Stimulated activated CD4-positive, alpha-beta T cell treated with anti-CD3 and anti-CD28 coated beads, Interleukin-2, amount 100 ng/mL, for 4 hours (primary cell): Measurements from ENCODE around the gene HPDL.
A peak's percentile ranks its signal among the peaks of the same experiment; 100 is the strongest.
"Not testable (repeated sequence)": the region's sequence is repeated elsewhere in the genome, so short reads cannot be mapped to it uniquely, and the experiment has no call there.

Experiments used
- DNase-seq: peaks from one replicate; pipeline ENCODE4 v3.0.0-alpha.2; 2020; ENCODE audit warnings: low read depth

The HPDL gene

DNA sequence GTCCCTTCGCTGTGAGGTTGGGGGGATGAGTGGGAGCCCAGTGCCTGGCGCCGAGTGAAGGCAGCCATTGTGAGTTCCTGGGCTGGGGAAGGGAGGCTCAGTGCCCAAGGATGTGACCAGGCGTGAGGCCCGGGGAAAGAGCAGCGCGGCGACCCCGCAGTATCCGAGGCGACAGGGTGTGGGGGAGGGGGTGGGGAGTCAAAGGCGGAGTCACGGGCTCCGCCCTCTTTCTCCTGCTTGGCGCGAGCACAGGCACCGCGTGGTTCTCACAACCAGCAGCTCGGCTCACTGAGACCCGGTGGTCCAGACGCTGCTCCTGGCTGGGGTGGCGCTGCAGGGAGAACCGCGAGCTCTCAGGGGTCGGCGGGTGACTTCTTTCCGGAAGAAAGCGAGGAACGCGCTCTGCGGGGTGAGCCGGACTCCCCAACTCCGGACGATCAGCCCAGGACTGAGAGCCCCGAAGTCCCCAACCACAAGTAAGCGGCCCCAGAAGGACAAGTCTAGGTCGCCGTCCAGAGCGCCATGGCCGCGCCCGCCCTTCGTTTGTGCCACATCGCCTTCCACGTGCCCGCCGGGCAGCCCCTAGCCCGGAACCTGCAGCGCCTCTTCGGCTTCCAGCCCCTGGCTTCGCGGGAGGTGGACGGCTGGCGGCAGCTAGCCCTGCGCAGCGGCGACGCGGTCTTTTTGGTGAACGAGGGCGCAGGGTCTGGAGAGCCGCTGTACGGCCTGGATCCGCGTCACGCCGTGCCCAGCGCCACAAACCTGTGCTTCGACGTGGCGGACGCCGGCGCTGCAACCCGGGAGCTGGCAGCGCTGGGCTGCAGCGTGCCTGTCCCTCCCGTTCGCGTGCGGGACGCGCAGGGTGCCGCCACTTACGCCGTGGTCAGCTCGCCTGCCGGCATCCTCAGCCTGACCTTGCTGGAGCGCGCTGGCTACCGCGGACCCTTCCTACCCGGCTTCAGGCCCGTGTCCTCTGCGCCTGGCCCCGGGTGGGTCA is at the start of gene HPDL:
Gene HPDL, plus strand, starts transcription at position 269 of the 997 bp plus-strand sequence. Its CDS starts 254 bp downstream, at position 523.
- DNase-seq = peak; percentile 69

DNA sequence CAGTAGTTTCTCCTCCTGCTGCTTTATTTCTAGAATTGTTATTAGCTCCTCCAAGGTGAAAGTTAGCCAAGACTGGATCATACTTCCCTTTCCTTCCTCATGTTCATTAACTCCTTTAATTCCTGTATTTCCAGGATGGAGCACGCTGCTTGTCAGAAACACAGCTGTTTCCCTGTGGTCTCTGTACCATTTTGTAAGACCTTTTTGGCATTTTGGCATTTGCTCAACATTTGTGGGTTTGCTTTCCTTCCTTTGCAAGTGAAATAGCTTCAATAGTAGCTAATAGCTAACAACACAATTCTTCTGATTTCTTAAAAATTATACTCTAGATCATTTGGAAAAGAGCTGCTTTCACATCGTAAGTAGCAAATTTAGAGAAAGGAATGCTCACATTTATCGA is 44.3 kb upstream of the HPDL start:
- no peak for DNase-seq

DNA sequence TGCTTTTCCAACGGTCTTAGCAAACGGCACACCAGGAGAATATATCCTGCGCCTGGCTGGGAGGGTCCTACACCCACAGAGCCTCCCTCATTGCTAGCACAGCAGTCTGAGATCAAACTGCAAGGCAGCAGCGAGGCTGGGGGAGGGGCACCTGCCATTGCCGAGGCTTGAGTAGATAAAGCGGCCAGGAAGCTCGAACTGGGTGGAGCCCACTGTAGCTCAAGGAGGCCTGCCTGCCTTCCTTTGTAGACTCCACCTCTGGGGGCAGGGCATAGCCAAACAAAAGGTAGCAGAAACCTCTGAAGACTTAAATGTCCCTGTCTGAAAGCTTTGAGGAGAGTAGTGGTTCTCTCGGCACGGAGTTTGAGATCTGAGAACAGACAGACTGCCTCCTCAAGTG is 41.8 kb upstream of the HPDL start:
- not testable (repeated sequence) for DNase-seq

DNA sequence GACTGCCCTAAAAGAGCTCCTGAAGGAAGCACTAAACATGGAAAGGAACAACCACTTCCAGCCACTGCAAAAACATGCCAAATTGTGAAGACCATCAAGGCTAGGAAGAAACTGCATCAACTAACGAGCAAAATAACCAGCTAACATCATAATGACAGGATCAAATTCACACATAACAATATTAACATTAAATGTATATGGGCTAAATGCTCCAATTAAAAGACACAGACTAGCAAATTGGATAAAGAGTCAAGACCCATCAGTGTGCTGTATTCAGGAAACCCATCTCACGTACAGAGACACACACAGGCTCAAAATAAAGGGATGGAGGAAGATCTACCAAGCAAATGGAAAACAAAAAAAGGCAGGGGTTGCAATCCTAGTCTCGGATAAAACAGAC is 40.2 kb upstream of the HPDL start:
- not testable (repeated sequence) for DNase-seq

DNA sequence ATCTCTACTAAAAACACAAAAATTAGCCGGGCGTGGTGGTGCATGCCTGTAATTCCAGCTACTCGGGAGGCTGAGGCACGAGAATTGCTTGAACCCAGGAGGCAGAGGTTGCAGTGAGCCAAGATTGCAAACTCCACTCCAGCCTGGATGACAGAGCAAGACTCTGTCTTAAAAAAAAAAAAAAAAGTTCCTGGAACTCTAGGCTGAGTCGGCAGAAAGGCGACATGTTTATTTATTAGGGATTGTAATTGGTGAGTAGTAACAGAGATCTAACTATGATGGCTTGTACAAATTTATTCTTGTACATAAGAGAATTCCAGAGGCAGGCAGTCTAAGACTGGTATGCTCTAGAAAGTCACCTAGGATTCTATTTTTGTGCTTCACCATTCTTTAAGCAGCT is 35.7 kb upstream of the HPDL start:
- DNase-seq = not testable (repeated sequence)

DNA sequence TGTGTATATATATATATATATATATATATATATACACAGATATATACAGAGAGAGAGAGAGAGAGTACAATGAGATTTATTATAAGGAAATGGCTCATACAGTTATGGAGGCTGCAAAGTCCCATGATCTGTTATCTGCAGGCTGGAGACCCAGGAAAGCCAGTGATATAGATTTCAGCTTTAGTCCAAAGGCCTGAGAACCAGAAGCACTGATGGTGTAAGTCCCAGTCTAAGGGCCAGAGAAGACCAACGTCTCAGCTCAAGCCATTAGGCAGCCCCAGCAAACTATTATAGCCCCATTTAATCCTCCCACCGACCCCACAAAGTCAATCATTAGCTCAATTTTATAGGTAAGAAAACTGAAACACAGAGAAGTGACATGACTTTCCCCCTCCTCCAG is 35.0 kb upstream of the HPDL start:
- DNase-seq = no peak

DNA sequence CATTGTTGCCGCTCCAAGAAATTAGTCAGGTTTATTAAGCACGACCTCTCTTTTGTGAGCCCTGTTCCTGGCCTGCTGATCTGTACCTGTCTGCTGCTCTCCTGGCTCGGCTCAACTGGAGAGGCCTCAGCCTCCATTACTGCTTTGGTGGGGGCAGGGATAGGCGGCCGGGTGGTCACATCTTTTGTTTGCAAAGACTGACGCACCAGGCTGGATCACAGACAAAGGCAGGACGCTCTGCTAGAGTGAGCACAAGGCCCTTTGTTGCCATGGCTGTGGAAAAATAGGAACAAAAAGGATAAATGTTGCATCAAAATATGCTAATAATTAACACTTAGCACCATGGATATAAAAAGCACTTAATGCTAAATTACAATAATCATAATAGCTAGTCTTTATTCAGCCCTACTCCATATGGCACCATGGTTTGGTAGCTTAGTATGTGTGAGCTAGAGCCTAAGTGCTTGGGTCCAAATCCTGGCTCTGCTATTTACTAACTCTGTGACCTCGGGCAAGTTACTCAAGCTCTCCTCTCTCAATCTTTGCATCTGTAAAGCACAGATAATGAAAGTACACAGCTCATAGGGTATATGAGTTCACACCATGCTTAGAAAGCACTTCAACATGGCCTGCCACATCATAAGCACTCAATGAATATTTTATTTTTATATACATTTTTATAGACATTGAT is 28.9 kb upstream of the HPDL start:
- DNase-seq = no peak

DNA sequence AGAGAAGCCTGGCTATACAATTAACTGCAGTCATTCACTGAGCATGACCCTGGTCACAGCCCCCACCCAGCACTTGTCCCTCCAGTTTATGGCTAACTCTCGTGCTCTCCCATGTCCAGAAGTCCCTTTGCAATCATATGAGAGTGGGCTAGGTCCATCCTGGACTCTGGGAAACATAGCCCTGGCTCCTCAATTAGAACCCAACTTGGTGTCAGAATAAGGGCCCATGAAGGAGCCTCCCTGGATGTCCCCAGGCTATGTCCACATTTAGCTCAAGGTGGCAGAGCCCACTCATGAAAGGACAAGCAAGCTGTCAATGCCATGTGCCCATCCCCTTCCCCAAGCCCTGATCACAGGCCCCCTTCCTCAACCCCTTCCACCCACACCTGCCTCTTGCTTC is 27.4 kb upstream of the HPDL start:
- DNase-seq = no peak

DNA sequence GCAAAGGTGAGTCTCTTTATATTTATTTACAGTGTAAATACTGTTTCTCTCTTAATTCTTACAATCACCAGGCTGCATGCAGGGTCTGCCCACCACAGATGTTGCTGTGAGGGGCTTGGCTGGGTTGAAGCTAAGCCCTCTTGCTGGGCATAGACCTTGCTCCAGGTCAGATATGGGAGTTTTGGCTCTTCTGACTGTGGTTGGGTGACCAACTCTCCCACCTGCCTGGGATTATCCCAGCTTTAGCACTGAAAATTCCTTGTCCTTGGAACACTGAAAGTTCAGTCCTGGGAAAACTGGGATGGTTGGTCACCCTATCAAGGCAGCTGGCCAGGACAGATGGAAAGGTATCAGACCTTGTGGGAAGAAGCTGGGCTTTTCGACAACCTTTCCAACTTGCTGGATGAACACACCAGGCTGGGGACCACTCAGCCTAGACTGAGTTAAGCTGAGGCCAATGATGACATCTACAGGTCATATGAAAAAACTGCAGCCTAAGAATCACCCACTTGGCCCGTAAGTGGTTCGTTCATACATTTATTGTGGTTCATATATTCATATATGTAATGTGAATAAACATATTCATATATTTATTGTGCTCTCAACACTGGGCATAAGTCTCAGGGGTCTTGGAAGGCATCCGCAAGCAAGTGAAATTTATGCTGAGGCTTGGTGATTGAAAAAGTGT is 26.6 kb upstream of the HPDL start:
- peak; percentile 27 for DNase-seq

DNA sequence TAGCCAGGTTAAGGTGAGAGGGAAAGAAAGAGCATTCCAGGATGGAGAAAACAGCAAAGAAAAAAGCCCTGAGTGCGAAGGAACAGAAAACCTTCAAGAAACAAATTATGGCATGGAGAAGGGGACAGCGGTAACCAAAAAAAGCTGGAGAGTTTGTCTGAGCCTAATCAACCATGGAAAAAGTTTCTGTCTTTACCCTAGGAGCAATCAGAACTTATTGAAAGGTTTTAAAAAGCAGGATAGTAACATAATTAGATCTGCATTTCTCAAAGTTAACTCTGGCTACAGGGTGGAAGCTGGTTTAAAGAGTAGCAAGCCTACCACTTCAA is 26.1 kb upstream of the HPDL start:
- DNase-seq = no peak

DNA sequence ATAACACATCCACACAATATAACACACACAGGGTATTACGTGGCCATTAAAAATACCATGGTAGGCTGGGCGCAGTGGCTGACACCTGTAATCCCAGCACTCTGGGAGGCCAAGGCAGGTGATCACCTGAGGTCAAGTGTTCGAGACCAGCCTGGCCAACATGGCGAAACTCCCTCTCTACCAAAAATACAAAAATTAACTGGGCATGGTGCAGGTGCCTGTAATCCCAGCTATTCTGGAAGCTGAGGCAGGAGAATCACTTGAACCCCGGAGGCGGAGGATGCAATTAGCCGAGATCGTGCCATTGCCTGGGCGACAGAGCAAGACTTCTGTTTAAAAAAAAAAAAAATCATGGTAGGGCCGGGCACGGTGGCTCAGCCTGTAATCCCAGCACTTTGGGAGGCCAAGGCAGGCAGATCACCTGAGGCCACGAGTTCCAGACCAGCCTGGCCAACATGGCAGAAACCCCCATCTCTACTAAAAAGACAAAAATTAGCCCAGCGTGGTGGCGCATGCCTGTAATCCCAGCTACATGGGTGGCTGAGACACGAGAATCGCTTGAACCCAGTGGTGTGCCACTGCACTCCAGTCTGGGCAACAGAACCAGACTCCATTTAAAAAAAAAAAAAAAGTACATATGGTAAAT is 24.1 kb upstream of the HPDL start:
- DNase-seq = no peak

DNA sequence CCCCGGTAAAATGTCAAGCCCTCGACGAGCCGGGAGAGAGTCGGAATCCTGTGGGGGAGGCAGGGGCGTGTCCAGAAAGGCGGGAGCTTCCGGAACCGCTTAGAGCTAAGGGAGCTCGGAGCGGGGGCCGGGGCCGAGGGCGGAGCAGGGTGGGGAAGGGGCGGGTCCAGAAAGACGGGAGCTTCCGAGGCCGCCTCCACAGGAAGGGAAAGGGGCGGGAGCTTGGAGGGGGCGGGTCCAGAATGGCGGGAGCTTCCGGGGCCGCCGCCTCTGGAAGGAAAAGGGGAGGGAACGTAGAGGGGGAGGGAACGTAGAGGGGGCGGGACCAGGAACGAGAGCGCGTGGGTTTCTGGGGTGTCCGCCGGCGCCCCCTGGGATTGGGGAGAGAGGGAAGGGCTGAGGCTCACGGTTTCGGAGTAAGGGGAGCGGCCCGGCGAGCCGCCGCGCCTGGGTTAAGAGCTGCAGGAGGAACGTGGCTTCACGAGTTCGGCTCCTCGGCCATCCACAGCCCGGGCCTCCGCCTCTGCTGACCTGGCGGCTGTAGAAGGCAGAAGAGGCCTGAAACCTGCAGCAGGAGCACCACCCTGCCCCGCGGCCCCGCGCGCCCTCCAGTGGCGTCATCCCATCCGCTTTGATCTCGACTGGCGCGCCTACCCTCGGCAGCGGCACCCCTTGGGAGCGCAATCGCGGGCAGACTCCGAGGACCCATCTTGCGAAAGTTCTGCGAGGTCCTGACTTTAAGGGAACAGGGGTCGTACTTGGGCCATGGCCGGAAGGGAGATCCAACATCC is 23.0 kb upstream of the HPDL start:
- peak; percentile 99 for DNase-seq

DNA sequence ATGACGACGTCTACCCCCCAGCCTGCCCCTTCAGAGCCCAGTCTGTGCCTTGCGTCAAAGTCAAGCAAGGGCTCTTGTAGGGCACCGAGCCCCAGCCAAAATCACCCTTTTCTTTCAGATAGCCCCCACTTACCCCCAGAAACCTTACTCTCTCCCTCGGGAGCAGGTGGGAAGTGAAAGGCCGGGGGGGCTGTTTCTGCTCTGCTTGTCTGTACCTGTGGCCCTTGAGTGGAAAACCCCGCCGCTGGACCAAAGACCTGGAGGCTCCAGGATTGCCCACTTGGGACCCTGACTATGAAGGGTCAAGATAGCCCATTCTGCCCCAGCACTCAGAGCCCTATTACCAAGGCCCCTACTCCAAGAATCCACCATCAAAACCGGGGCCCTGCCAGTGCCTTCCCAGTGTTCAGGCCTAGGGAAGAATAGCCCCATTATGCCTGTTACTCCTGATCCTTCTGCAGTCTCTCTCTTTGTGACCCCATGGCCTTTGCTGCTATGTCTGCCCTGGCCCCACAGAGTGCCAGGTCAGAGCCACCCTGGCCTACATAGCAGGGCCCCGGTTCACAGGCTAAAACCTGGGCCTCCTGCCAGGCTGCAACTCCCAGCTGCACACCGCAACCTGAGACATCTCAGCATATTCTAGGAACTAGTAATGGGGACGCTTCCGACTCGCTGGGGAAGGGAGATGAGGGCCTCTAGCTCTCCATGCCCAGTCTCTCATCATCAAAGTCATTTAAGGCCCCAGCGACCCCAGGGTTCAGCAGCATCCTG is 22.2 kb upstream of the HPDL start:
- DNase-seq = no peak

DNA sequence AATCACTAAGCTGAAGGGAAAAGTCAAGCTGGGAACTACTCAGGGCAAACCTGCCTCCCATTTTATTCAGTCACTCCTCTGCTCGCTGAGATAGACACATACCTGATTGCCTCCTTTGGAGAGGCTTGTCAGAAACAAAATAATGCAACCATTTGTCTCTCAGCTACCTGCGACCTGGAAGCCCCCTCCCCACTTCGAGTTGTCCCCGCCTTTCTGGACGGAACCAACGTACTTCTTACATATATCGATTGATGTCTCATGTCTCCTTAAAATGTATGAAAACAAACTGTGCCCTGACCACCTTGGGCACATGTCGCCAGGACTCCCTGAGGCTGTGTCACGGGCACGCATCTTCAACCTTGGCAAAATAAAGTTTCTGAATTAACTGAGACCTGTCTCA is 21.5 kb upstream of the HPDL start:
- no peak for DNase-seq

DNA sequence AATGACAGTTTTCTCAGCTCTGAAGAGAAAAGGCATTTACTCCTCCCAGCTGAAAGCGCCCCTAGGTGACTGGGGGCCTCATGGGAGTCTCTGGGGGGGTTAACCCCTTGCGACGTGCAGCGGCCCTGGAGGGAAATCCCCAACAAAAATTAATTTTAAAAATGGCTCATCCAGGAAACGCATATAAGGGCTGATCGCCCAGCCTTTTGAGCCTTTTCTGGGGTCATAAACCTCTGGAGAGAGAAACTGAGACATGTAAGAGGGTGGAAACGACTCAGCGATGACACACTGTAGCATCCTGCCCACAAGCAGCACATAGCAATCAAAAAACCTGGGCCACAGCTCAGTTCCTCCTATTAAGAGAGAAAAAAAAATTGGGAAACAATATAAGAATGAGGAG is 20.4 kb upstream of the HPDL start:
- DNase-seq = no peak

DNA sequence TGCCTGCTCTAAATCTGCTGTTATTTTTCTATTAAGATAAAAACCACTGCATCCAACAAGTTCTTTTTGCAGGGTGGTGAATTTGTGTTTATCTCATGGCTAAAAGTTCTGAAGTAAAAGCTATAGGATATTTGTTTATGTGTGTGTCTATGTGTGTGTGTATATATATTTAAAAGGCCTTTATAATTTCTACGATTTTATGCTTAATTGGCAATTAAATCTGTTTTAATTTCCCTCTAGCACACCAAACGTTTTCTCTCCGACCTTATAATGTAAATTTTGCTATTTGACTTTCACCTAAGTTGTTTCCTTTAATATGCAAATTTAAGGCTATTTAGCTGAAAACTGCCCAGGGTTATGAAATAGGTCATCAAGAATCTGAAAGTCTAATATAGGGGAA is 19.8 kb upstream of the HPDL start:
- DNase-seq = no peak

DNA sequence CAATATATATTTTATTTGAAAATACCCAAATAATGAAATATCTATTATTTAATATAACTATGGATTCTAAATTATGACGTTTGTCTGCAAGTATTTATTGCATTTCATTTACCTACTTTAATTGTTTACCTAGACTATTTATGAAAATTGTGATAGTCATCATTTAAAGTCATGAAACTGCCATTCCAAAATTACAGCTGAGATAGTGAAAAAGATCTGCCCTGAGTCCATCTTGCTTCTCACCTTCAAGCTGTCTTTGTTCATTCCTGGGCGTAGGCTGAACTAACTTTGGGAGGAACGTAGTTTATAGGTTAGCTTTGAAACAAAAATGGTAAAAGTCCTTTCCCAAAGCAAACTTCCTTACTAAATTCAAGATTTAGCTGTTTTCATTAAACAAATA is 12.4 kb upstream of the HPDL start:
- no peak for DNase-seq

DNA sequence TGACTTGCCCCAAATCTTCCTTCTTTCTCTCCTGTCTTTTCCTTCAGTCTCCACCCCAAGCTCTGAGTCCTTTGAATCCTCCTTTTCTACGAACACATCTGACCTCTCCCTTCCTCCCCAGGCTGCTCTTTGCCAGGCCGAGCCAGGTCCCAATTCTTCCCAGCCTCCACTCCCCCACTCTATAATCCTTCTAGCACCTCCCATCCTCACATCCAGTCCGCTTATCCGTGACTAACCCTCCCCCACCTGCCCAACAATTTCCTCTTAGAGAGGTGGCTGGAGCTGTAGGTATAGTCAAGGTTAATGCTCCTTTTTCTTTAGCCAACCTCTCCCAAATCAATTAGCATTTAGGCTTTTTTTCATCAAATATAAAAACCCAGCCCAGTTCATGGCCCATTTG is 9.5 kb upstream of the HPDL start:
- DNase-seq = no peak

DNA sequence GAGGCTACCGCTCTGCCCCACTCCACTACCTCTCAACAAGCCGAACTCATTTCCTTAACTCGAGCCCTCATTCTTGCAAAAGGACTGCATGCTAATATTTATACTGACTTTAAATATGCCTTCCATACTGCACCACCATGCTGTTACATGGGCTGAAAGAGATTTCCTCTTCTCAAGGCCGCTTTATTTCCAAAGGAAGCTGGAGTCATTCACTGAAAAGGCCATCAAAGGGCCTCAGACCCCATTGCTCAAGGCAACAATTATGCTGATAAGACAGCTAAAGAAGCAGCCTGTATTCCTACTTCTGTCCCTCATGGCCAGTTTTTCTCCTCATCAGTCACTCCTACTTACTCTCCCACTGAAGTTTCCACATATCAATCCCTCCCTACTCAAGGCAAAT is 6.9 kb upstream of the HPDL start:
- no peak for DNase-seq

DNA sequence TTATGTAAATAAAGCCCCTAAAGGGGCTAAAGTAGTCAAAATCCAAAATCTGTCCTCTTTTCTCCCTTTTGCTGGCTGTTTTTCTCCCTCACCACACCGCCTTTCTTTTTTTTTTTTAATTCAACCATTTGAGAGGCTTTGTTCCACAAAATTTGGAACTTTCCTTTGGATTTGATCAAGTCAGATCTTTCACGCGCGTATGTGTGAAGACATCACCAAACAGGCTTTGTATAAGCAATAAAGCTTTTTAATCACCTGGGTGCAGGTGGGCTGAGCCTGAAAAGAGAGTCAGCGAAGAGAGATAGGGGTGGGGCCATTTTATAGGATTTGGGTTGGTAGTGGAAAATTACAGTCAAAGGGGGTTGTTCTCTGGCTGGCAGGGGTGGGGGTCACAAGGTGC is 5.3 kb upstream of the HPDL start:
- DNase-seq = no peak
